Ishikawa (cell line): ENCODE measurements around the gene SCRG1.

Experiments used
- CEBPB ChIP-seq: IDR thresholded peaks from 2 replicates; pipeline ENCODE4 v1.6.1; 2012
- EGR1 ChIP-seq: IDR thresholded peaks from 2 replicates; pipeline ENCODE4 v1.6.1; 2012
- EP300 ChIP-seq: IDR thresholded peaks from 2 replicates; pipeline ENCODE4 v1.6.1; 2012; ENCODE audit warnings: borderline replicate concordance
- FOXM1 ChIP-seq: IDR thresholded peaks from 2 replicates; pipeline ENCODE4 v1.6.1; 2012; ENCODE audit warnings: low read depth, borderline replicate concordance
- MAX ChIP-seq: IDR thresholded peaks from 2 replicates; pipeline ENCODE4 v1.6.1; 2012
- NFIC ChIP-seq: IDR thresholded peaks from 2 replicates; pipeline ENCODE4 v1.6.1; 2012
- REST ChIP-seq: IDR thresholded peaks from 2 replicates; pipeline ENCODE4 v1.6.1; 2012; ENCODE audit warnings: low read depth, mild to moderate bottlenecking
- TAF1 ChIP-seq: IDR thresholded peaks from 2 replicates; pipeline ENCODE4 v1.6.1; 2012; ENCODE audit warnings: low read depth, mild to moderate bottlenecking
- TCF12 ChIP-seq: IDR thresholded peaks from 2 replicates; pipeline ENCODE4 v1.6.1; 2012; ENCODE audit warnings: low read depth
- TEAD4 ChIP-seq: IDR thresholded peaks from 2 replicates; pipeline ENCODE4 v1.6.1; 2012
- YY1 ChIP-seq: IDR thresholded peaks from 2 replicates; pipeline ENCODE4 v1.6.1; 2012; ENCODE audit warnings: low read depth
- TF ChIP-seq, protein P1 (sequence below): IDR thresholded peaks from 2 replicates; pipeline ENCODE4 v1.6.1; 2012

DNA sequence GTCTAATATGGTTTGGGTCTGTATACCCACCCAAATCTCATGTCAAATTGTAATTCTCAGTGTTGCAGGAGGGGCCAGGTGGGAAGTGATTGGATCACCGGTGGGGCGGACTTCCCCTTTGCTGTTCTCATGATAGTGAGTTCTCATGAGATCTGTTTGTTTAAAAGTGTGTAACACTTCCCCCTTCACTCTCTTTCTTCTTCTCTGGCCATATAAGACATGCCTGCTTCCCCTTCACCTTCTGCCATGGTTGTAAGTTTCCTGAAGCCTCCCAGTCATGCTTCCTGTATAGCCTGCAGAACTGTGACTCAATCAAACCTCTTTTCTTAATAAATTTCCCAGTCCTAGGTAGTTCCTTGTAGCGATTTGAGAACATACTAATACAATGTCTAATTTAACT lies 19.7 kb upstream of the SCRG1 start:
- TF ChIP-seq REST: no peak
- TF ChIP-seq EP300: no peak
- TF ChIP-seq, protein P1, sequence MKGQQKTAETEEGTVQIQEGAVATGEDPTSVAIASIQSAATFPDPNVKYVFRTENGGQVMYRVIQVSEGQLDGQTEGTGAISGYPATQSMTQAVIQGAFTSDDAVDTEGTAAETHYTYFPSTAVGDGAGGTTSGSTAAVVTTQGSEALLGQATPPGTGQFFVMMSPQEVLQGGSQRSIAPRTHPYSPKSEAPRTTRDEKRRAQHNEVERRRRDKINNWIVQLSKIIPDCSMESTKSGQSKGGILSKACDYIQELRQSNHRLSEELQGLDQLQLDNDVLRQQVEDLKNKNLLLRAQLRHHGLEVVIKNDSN: no peak
- no peak for TF ChIP-seq TCF12
- no peak for TF ChIP-seq NFIC
- no peak for TF ChIP-seq CEBPB
- no peak for TF ChIP-seq TAF1
- no peak for TF ChIP-seq TEAD4
- no peak for TF ChIP-seq FOXM1
- no peak for TF ChIP-seq YY1
- TF ChIP-seq MAX: no peak
- no peak for TF ChIP-seq EGR1
